SU-DHL-6 (cell line): ENCODE results near the gene KLHL18.

ENCODE experiments used
- EZH2phosphoT487 ChIP-seq: fragments of 200-600 bp; sonication (generic), shearing (Covaris generic); conservative IDR thresholded peaks from 2 replicates; pipeline ENCODE4 v1.6.1; 2018; ENCODE audit warnings: mild to moderate bottlenecking, antibody characterized with exemption, low read length, moderate library complexity, mixed read lengths
- TF ChIP-seq, protein P1 (sequence below): fragments of 200-600 bp; sonication (generic); IDR thresholded peaks from one replicate; pipeline ENCODE4 v1.5.1; 2017; ENCODE audit warnings: antibody characterized with exemption, mild to moderate bottlenecking, low read length, moderate library complexity; ENCODE audit not compliant: insufficient read depth, poor library complexity, severe bottlenecking

DNA sequence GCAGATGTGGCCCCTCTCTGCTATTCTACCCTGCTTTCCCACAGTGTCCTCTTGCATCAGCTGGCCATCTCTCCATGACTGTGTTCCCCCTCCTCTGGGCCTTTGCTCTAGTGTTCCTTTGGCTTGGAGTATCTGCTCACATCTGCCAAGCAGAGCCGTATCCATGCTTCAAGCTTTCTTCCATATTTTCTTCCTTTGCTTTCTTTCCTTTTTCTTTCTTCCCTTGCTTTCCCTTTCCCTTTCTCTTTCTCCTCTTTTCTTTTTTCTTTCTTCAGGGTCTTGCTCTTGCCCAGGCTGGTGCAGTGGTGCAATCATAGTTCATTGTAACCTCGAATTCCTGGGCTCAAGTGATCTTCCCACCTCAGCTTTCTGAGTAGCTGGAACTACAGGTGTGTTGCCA is 12.6 kb downstream of the KLHL18 start:
- TF ChIP-seq EZH2phosphoT487, result no peak
- TF ChIP-seq, protein P1, sequence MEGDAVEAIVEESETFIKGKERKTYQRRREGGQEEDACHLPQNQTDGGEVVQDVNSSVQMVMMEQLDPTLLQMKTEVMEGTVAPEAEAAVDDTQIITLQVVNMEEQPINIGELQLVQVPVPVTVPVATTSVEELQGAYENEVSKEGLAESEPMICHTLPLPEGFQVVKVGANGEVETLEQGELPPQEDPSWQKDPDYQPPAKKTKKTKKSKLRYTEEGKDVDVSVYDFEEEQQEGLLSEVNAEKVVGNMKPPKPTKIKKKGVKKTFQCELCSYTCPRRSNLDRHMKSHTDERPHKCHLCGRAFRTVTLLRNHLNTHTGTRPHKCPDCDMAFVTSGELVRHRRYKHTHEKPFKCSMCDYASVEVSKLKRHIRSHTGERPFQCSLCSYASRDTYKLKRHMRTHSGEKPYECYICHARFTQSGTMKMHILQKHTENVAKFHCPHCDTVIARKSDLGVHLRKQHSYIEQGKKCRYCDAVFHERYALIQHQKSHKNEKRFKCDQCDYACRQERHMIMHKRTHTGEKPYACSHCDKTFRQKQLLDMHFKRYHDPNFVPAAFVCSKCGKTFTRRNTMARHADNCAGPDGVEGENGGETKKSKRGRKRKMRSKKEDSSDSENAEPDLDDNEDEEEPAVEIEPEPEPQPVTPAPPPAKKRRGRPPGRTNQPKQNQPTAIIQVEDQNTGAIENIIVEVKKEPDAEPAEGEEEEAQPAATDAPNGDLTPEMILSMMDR, result no peak
